HG03442 (cell line): Measurements from ENCODE around the gene ZFAND3.

Source experiments
- ATAC-seq: cut with Tn5 transposase; IDR thresholded peaks from one replicate; pipeline ENCODE4 v1.9.1; 2021; ENCODE audit warnings: mild to moderate bottlenecking, moderate library complexity; ENCODE audit not compliant: unreplicated experiment

Gene ZFAND3

DNA sequence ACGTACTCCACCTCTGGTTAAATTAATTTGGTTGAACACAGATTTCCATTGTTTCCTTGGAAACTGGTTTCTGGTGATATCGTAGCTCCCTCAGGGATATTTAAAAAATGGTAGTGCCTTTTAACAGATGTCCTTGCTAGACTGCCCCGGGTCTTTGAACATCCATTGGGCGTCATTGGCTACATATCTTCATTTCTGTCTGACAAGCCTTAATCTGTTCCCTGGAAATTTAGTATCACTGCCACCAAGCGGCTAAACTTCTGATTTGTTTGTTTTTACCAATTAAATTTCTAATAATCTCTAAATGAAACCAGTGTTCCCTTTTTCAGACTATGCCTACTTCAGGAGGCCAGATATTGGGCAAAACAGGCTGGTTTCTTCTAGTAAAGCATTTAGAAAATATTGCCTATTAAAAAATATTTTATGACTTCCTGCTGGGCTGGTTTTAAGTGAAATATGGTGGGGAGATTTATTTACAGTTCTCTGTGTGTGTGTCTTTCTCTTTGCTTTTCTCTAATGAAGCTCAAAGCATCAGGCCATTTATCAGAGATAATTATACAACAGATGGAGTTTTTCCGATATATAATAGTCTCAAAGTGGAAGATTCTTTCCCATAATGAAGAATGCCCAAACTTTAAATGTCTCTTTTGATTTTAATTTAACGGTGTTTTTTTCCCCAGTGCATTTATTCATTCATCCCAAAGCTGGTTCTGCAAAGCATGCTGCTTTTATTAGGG, 249.5 kb downstream of the ZFAND3 start:
- ATAC-seq, result no peak

DNA sequence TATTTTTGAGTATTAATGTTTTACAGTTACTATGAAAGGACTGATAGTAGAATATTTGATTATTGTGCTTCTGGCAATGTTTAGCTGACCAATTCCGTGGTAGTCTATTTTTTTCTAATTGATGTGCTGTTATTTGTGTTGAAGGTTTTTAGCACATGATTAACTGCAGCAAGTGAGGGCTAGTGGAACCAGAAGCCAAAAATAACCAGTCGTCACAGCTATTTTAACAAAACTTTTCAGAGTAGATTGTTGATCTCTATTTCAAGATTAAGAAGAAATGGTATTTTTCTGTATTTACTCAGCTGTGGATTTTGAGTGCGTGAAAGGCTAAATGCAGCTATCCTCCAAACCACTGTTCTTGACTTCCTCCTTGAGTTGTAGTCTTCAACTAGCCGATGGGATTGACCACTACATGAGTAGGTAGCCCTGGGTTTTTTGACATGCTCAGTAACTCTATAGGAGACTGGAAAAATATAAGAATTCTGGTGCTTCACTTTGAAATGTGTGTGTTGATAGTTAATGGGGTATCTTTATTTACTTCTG, 258.0 kb downstream of the ZFAND3 start:
- no peak for ATAC-seq

DNA sequence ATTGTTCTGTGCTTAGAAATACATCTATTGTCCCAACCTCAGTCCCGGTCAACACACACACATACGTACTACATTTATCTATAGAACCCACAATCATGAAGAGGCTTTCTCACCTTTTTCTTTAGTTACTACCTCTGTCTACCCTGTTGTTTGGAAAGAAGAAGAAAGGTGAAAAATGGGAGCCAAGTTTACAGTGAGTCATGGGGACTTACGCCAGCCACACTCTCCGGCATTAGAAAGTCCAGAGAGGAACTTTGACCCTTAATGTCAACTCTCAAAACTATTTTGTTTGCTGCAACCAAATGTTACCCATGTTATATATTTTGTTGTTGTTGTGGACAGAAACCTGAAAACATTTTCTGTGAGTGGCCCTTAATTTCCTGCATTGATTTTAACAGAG, 259.1 kb downstream of the ZFAND3 start:
- no peak for ATAC-seq

DNA sequence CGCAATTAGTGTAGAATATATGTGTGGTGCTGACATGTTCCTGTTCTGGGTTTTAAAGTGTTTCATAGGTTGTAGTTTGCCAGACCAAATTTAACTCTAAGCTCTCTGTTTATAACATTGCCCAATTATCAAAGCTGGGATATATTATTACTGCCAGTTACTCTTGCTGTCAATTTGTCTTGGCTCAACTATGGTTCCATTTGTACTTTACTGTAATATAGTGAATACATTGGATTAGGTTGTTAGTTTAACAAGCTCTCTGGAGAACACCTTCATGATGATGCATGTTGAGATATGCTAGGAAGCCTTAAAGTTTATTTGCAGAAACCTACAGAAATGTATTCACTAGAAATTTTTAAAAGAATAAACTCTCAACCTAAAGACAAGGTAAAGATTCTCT, 259.6 kb downstream of the ZFAND3 start:
- ATAC-seq, result no peak

DNA sequence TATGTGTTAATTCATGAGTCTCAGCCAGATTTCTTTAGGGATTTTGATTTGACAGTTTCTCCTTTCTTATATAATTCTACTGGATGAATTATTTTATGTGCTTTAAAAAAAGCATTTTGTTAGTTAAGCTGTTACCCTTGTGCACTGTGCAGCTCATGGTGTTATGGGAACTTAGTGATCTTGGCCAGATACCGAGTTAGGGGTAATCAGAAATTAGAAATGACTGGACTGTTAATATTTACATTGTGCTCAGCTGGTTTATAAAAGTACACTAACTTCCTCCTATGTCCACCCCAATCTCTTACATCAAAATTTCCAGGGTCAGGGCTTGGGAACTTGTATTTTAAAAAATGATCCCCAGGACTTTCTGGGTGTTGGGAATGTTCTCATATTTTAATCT, 260.0 kb downstream of the ZFAND3 start:
- ATAC-seq, result no peak

DNA sequence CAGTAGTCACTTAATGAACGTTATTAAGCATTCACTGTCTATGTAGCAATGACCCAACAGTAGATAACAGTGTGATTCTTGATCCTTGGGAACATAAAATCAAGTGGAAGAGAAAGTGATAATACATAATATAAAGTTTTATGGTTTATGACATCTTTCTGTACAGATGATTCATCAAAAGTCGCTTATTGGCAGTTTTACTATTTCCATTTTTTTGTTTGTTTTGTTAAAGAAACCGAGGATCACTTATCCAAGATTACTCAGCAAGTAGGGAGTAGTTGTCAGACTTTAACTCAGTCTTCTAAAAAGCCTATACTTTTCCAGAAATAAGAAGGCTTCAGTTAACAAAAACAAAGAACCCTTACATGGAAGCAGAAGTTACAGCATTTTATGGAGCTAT, 260.8 kb downstream of the ZFAND3 start:
- ATAC-seq, result no peak

DNA sequence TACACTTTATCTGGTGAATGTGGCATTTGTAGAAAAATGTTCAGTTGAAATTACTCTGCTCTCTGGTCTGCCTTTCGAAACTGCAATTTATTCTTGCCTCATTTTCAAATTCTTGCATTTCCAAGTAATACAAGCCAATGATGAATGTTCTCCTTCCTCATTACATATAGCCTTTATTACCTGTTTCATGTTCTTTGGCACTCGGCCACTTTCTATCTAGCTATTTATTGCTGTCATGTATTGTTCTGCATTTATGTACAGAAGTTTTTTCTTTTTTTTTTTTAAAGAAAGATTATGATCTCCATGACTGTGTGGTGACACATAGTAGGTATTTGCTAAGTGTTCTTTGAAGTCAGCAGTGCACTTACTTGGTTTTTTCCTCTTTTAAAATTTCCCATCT, 261.4 kb downstream of the ZFAND3 start:
- no peak for ATAC-seq

DNA sequence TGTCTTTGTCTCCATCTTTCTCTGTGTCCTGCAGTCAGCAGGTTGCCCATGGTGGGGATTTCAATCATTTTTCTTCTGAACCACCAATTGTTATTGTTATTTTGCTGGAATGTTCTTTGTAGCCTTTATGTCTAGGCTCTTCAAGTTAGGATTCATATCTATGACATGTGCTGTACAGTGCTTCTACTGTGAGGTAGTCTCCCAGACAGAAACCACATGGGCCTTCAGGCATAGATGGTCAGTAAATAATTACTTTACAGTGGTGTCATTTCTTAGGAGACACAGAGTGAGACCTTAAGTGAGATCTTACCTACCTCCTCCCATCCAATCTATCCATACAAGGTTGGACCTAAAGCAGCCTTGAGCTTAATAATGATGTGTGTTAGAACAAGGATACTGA, 265.5 kb downstream of the ZFAND3 start:
- ATAC-seq, result no peak

DNA sequence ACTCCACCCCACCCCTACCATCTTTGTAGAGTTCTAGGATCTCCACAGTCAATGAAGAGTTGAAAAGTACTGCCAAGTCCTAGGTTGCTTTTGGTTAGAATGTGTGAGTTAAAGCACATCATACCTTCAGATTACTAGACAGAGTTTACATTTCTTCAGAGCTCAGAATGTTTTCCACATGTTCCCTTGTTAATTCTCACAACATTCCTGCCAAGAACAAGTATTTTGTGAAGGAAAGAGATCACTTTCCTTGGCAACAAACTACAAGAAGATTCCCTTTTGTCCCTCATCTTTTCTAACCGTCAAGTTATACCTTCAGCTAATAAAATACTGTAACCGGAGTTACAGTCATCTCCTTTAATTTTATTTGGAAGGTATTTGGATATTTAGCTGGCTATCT, 266.8 kb downstream of the ZFAND3 start:
- no peak for ATAC-seq

DNA sequence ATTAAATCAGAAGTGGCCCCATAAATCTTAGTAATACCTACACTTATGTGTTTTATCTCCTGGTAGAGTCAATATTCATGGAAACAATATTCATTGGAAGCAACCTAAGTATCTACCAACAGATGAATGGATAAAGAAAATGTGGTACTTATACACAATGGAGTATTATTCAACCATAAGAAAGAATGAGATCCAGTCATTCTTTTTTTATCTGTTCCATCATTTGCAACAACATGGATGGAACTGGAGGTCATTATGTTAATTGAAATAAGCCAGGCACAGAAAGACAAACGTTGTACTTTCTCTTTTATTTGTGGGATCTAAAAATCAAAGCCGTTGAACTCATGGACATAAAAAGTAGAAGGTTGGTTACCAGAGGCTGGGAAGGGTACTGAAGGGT, 268.5 kb downstream of the ZFAND3 start:
- no peak for ATAC-seq

DNA sequence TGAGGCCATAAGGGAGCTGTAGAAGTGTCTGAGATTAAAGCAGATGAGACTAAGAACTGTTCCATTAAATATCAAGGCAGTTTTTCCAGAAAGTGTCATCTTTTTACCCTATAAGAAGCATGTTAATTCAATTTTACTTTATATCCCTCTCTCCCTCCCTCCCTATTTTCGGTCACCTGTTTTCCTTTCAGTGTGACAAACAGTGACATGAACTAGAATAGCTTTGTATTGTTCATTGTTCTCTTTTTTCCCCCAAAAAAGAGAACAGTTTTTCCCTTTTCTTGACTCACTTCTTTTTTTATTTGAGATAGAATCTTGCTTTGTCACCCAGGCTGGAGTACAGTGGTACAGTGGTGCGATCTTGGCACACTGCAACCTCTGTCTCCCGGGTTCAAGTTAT, 269.3 kb downstream of the ZFAND3 start:
- no peak for ATAC-seq

DNA sequence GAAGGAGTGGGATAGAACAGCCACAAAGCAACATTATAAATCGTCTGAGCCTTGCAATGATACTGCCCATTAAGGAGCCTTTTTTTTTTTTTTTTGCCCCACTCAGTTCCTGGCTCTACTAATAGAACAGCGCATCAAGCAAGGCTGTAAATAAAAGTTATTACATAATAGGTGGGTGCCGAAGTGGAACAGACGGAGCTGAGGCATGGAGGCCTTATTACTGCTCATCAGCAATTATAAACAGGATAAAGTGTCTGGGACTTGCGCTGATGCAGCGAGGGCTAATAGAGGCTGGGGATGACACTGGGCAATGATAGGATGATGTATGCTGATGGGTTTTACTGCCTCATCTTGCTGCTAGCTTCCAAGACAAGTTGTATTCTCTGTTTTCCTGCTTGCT, 272.1 kb downstream of the ZFAND3 start:
- ATAC-seq, result no peak

DNA sequence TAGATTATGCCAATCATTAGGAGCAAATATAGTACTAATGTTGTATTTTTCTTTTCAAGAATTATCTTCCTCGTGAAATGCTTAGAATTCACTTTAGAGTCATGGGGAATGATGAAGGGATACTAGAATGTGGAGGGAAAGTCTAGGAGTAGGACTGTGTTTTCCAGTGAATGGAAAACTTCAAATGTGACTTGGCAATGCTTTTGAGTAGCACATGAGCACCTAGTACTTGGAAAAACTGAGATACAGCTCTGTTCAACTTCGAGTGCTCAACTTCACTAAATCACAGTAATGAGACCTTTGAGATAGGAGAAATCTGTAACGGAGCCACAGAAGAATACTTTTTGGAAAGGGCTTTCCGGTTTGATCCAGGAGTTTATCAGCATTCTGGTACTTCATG, 272.9 kb downstream of the ZFAND3 start:
- no peak for ATAC-seq

DNA sequence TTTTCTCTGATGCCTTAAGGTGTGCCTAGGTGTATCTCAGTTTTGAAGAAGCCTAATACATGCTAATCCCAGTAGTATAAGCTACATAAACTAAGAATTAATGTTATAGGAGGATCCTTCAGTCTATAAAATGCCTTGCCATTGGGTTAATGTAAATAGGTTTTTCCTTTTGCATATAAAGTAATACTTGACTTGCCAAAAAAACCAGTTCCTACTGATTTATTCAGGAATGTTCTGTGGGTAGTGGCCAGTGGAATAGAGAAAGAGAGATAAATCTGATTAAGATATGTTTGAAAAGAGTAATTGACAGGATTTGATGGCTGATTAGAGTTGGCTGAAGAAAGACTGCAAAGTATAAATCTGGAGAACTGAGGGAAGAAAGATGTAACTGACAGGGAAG, 273.4 kb downstream of the ZFAND3 start:
- no peak for ATAC-seq

DNA sequence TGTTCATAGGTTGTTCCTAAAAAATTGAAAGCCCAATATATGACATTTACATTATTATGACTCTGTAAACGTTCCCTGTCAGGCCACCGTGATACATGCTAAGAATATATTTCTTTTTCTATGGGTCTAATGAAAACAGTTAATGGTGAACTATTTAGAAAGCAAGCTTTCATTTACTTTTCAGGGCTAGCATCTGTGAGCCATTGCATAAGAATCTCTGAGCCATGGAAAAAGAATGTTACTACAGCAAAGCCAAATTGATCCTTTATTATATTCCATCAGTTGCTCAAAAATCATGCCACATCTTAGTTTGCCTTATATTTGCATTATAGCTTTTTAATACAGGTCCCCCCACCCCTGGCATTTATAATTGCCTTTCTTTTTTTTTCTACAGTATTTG, 275.5 kb downstream of the ZFAND3 start:
- ATAC-seq, result no peak

DNA sequence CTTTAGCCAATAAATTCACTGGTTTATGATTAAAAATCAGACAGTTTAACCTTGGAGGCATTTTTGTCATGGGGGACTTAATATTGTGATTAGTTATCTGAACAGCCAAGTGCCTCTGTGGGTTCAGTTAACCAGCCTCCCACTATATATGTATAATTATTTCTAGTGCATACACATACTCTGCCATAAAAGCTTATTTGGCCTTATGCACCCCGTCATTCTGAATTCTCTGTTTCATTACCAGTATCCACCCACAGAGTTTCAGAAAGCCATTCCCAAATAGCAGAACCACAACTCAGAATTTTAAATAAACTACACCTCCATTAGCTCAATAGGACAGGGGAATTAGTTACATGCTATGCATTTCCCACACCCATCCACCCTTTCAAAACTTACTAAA, 279.7 kb downstream of the ZFAND3 start:
- no peak for ATAC-seq

DNA sequence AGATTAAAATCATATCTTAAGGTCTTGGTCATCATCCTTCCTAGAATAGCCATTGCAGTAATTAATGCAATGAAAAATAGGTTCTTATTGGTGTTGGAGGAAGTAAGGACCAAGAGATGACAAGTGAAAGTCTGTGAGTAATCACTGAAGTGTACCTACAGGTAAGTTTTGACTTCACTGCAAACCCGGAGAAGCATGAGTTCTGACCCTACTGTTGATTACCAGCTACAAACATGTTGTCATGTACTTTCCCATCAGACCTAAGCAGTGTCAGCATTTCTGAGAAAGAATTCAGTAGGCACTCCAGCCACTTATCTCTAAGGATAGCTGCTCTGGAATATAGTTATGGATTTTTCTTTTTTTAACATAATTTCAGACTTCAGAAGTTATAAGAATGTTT, 280.9 kb downstream of the ZFAND3 start:
- ATAC-seq, result no peak

DNA sequence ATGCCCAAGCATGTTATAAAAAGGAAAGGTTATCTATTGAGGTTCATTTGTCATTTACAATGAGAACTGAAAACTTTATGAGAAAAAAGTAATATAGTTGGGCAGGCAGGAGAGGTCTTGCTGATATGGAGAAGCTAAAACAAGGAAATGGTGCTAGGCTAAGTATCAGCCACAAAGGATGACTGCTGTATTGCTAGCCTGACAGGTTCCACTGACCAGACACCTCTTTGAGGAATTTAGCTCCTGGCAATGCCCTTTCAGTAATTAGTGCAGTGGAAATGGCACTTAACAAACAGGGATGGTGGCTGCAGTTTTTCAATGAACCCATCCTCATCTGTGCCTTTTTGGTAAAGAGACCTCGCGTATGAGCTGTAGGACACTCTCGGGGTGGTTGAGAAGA, 284.4 kb downstream of the ZFAND3 start:
- no peak for ATAC-seq

DNA sequence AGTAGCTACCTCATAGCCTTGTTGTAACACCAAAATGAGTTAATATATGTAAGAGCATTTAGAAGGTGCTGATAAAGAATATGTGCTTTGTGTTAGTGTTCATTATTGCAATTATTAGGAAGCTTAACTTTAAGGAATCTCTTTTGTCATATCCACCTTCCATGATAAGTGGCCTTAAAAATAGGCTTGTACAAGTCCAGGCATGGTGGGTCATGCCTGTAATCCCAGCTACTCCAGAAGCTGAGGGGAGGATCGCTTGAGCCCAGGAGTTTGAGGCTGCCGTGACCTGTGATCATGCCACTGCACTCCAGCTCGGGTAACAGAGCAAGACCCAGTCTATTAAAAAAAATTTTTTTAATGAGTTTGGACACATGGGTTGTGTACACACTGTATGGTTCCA, 285.5 kb downstream of the ZFAND3 start:
- ATAC-seq, result no peak

DNA sequence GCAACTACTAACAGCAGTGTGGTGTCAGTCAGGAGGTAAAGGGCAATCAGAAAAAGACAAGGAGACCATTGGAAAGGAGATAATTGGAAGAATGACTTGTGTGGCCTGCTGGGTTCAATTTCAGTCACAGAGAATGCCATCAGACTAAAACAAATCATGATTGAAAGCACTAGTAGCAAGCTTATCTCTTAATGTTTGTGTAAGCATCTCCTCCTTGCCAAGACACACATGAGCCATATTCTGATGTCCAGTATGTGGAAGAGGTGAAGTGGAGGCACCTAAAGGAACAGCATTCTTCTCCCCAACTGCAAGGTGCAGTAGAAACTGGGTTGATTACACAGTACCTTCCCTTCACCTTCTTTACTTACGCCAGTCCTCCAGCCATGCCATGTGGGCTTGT, 287.5 kb downstream of the ZFAND3 start:
- ATAC-seq, result no peak

DNA sequence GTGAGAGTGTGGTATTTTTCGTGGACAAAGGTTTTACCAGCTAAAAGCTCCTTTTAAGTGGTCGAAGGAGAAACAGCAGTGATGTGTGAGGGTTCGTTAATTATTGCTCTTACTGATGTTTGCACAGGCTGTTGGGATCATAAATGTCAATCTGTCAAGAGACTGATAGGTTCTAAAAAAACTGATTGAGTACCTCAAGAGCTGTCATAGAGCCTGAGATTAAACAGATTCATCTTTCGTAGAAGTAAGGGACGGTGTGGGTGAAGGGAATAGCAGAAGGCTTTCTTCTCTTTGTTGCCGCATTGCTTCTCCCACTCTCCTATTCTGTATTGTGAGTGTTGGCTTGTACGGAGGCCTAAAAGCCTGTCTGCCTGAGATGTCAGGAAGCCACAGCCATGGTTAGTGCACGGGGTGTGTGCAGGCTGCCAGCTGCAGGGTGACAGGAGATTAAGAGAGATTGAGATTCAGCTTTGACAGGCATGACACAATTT, 291.0 kb downstream of the ZFAND3 start:
- ATAC-seq, result no peak

DNA sequence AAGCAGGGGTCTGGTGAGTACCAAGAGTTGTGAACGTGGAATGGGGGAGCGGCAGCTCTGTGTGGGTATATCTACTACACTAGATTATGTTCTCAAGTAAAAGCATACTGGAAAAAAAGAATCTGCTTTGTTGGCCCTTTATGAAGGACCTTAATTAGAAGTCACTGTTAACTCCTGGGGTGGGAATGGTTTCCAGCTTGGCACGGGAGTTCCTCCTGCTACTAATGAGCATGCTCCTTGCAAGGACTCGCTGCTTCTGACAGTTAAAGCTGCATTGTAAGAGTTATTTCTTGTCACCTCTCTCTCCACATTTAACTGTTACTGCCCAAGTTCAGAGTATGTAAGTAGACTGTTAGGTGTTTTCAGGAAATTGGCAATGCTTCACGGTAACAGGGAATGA, 292.7 kb downstream of the ZFAND3 start:
- no peak for ATAC-seq
